BJ (cell line): Measurements from ENCODE around the gene TMEM269. TPM values are rescaled to one million over a fixed set of nuclear protein-coding genes. Genes with fewer than 3 reads are reported as not detected.

Source experiments
- CTCF ChIA-PET: fragments of 350-600 bp; formaldehyde crosslinking; extraction: SDS; loops from one replicate; lab custom pipeline; 2021; ENCODE audit warnings: antibody characterized with exemption, inconsistent platforms; lab: Yijun Ruan, JAX
- POLR2A ChIA-PET: fragments of 300-600 bp; sonication (Branson Sonifier 250); formaldehyde crosslinking; extraction: SDS; loops from one replicate; lab custom pipeline; 2021; ENCODE audit warnings: antibody characterized with exemption; lab: Charles Lee
- DNase-seq: peaks from one replicate; pipeline ENCODE4 v3.0.0-alpha.2; 2011; ENCODE audit warnings: low read depth
- H3K27me3 ChIP-seq: 2 replicates; pipeline ENCODE4 v1.6.0; 2011; ENCODE audit warnings: low read length; ENCODE audit not compliant: control insufficient read depth, insufficient read depth
- H3K36me3 ChIP-seq: 2 replicates; pipeline ENCODE4 v1.5.1; 2011; ENCODE audit warnings: low read length; ENCODE audit not compliant: control insufficient read depth, insufficient read depth
- H3K4me3 ChIP-seq: 2 replicates; pipeline ENCODE4 v1.5.1; 2011; ENCODE audit warnings: low read depth, mild to moderate bottlenecking, control low read depth, low read length
- CTCF ChIP-seq: IDR thresholded peaks from 2 replicates; pipeline ENCODE4 v1.5.1; 2011; ENCODE audit warnings: low read depth, mild to moderate bottlenecking, control low read depth, inconsistent platforms, low read length, moderate library complexity; ENCODE audit not compliant: insufficient read depth
- polyA plus RNA-seq: library from polyadenylated mRNA; depleted of rRNA; stranded (reverse); fragments of >200 nt; gene quantifications from 2 replicates; pipeline ENCODE4 v1.2.3, GENCODE V29; 2011

The TMEM269 gene
- polyA plus RNA-seq, 1 experiment, result not detected

DNA sequence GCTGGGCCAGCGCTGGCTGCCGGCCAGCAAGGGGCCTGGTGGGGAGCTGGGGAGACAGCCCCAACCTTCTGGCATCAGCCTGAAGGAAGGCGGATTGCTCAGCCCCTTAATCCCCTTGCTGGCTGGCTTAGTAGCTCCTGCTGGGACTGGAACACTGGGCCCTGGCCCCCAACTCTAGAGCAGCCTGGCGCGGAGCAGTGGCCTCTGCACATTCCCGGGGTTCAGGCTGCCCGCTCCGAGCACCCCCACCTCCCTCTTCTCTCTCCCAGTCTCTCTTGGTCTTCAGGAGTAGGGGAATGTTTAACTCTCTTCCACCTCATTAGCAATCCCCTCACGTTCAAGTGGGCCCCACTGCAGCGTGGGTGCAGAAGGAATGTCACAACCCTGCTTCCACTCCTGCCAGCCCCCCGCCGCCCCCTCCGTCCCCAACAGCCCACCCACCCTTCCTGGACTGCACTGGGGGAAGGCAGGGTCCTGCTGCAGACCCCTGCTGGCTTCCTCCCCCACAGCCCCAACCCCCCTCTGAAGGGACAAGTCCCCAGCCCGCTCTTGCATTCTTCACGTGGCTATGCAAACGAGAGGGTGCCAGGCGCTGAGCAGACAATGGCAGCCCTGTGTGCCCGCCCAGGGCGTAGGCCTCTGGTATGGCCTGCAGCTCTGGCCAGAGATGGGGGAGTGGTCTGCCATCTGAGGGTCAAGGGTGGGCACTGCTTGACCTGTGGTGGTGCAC is 43.8 kb upstream of the TMEM269 start:
- DNase-seq, result no peak

GRCh38 chr1:42741706-42742105 is 43.1 kb upstream of the TMEM269 start:
- POLR2A ChIA-PET, result no interaction called here
- TF ChIP-seq CTCF, result no peak
- H3K36me3 ChIP-seq, result peaks cover 9% of the 10 kb centered on the region
- no peaks in the 10 kb centered on the region for H3K27me3 ChIP-seq
- no peak overlapping the region for H3K4me3 ChIP-seq
- CTCF ChIA-PET, result no interaction called here
- no peak for DNase-seq

More for the DNA sequence above, 43.8 kb upstream of the TMEM269 start:
- ChIA-PET POLR2A (no interaction called here), CTCF (no interaction called here)
- Histone ChIP-seq H3K36me3 (peaks cover 4% of the 10 kb centered on the region; the same call in 1 of the 2 replicates), H3K4me3 (no peak overlapping the region), H3K27me3 (no peaks in the 10 kb centered on the region)
- TF ChIP-seq CTCF, result no peak

- no peaks in the 10 kb centered on the region for H3K27me3 ChIP-seq
- CTCF ChIA-PET, result no interaction called here
- H3K4me3 ChIP-seq, result no peak overlapping the region
- no peak for DNase-seq
- H3K36me3 ChIP-seq, result peaks cover 14% of the 10 kb centered on the region
- TF ChIP-seq CTCF, result no peak
- POLR2A ChIA-PET, result no interaction called here
Measured at GRCh38 chr1:42742141-42742540, 42.6 kb upstream of the TMEM269 start.

DNA sequence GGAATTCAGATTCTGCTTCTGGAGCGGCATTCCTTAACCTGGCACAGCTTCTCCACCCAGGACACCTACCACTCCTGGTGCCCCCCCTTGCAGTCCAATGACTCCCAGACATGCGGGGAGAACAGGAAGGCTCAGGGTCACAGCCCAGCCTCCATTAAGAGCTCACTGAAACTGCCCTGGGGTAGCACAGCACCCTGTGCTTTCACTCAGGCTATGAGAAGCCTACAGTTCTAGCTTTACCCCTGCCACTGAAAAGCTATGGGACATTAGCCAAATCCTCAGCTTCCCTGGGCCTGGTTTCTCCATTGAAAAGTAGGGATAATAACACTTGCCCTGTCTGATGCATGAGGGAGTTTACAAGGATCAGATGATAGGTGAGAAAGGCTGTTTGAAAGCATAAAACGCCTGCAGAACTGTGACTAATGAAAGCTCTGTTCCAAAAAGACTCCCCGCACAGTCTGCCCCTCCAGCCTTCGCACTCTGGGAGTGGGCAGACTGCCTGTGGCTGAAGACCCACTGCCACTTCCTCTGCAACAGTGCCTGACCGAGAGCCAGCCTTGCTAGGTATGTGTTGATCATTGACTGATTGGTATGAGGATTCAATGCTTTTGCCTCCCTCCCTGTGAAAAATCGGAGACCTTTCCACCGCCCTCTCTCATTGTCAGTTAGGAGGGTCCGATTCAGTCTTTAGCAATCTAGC is 42.0 kb upstream of the TMEM269 start:
- Histone ChIP-seq H3K4me3 (no peak overlapping the region), H3K27me3 (no peaks in the 10 kb centered on the region), H3K36me3 (peaks cover 18% of the 10 kb centered on the region)
- DNase-seq, result no peak
- POLR2A ChIA-PET, result no interaction called here
- no peak for TF ChIP-seq CTCF
- CTCF ChIA-PET, result interaction anchor here (0.7 to 1.0 kb wide), 2 partner anchors 60 to 68 kb away, joined by 3 to 4 read pairs; no protein-coding TSS in a partner anchor

- POLR2A ChIA-PET, result no interaction called here
- TF ChIP-seq CTCF, result no peak
- H3K27me3 ChIP-seq, result no peaks in the 10 kb centered on the region
- CTCF ChIA-PET, result interaction anchor here (1.0 kb wide), 1 partner anchor 60 kb away, joined by 3 read pairs; no protein-coding TSS in a partner anchor
- H3K36me3 ChIP-seq, result peaks cover 23% of the 10 kb centered on the region
- DNase-seq, result no peak
- H3K4me3 ChIP-seq, result no peak overlapping the region
Measured at GRCh38 chr1:42743317-42744147, 41.3 kb upstream of the TMEM269 start.
